Chondrocyte (in vitro differentiated cells): ENCODE results near the gene ZC3H18. TPM values are rescaled to one million over a fixed set of nuclear protein-coding genes. Genes with fewer than 3 reads are reported as not detected.

Experiments
- DNase-seq: peaks from one replicate; pipeline ENCODE4 v3.0.0; 2021; ENCODE audit warnings: mixed read lengths, low spot score
- H3K27ac Mint-ChIP-seq: one replicate; pipeline ENCODE4 v1.8.0; 2021; ENCODE audit warnings: mild to moderate bottlenecking, moderate library complexity, mixed read lengths; ENCODE audit not compliant: unreplicated experiment
- H3K27me3 Mint-ChIP-seq: 2 replicates; pipeline ENCODE4 v1.8.0; 2021; ENCODE audit warnings: low read depth, mixed read lengths
- H3K36me3 Mint-ChIP-seq: 2 replicates; pipeline ENCODE4 v1.8.0; 2021; ENCODE audit warnings: low read depth, mixed read lengths
- H3K4me1 Mint-ChIP-seq: 2 replicates; pipeline ENCODE4 v1.8.0; 2021; ENCODE audit warnings: low read depth, mild to moderate bottlenecking, mixed read lengths
- H3K4me3 Mint-ChIP-seq: one replicate; pipeline ENCODE4 v1.8.0; 2021; ENCODE audit warnings: mild to moderate bottlenecking, moderate library complexity, mixed read lengths; ENCODE audit not compliant: unreplicated experiment
- H3K9me3 Mint-ChIP-seq: 2 replicates; pipeline ENCODE4 v1.8.0; 2021; ENCODE audit warnings: low read depth, mixed read lengths
- total RNA-seq: library from RNA; stranded (reverse); gene quantifications from 3 replicates; pipeline ENCODE4 v1.2.1, GENCODE V29; 2021
- TF ChIP-seq, protein P1 (sequence below): fragments of 200-600 bp; sonication (generic); IDR thresholded peaks from 2 replicates; pipeline ENCODE4 v1.5.0; 2021; ENCODE audit warnings: antibody characterized with exemption, mild to moderate bottlenecking, moderate library complexity

The ZC3H18 gene
- total RNA-seq, 1 donor from 2014 or later, result 36.7 TPM

DNA sequence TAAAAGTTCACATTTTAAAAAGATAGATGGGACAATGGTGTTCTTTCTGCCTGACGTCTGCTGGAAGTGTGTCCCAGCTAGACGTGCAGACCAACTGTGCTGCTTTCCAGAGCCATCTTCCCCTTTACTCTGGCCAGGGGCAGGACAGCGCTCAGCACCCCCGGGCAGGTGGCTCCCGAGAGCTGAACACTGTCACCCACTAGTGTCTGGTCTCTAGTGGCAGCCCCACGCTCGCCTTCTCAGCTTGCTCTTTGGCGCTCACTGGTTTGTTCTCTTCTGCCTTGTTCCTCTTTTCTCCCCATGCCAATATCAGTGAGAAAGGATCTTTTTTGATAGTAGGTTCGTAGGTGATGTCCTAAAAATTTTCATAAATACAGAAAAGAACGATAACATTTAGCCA lies 25.7 kb downstream of the ZC3H18 start:
- Mint-ChIP-seq H3K36me3 (peaks cover 21% of the 10 kb centered on the region), H3K9me3 (no peaks in the 10 kb centered on the region)
- DNase-seq, result no peak

DNA sequence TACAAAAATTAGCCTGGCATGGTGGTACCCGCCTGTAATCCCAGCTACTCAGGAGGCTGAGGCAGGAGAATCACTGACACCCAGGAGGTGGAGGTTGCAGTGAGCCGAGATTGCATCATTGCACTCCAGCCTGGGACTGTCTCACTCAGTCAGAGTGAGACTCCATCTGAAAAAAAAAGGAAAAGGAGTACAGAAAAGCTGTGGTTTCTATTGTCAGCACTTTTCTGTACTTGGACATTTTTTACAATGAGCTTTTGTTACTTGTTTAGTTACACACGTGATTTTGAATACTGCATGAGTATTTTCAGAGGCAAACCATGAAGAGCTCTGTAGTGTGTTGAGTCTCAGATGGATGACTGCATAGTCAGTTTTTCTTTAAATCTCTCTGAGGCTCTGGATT lies 26.3 kb downstream of the ZC3H18 start:
- no peak overlapping the region for H3K27ac Mint-ChIP-seq
- H3K36me3 Mint-ChIP-seq, result peaks cover 22% of the 10 kb centered on the region
- H3K9me3 Mint-ChIP-seq, result no peaks in the 10 kb centered on the region
- no peaks in the 10 kb centered on the region for H3K4me1 Mint-ChIP-seq
- H3K4me3 Mint-ChIP-seq, result no peak overlapping the region
- no peak for DNase-seq
- no peaks in the 10 kb centered on the region for H3K27me3 Mint-ChIP-seq
- TF ChIP-seq, protein P1, sequence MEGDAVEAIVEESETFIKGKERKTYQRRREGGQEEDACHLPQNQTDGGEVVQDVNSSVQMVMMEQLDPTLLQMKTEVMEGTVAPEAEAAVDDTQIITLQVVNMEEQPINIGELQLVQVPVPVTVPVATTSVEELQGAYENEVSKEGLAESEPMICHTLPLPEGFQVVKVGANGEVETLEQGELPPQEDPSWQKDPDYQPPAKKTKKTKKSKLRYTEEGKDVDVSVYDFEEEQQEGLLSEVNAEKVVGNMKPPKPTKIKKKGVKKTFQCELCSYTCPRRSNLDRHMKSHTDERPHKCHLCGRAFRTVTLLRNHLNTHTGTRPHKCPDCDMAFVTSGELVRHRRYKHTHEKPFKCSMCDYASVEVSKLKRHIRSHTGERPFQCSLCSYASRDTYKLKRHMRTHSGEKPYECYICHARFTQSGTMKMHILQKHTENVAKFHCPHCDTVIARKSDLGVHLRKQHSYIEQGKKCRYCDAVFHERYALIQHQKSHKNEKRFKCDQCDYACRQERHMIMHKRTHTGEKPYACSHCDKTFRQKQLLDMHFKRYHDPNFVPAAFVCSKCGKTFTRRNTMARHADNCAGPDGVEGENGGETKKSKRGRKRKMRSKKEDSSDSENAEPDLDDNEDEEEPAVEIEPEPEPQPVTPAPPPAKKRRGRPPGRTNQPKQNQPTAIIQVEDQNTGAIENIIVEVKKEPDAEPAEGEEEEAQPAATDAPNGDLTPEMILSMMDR, result no peak

More for the DNA sequence above, 25.7 kb downstream of the ZC3H18 start:
- Mint-ChIP-seq H3K27me3 (no peaks in the 10 kb centered on the region), H3K4me1 (no peaks in the 10 kb centered on the region), H3K27ac (no peak overlapping the region), H3K4me3 (no peak overlapping the region)
- TF ChIP-seq, protein P1, result no peak

DNA sequence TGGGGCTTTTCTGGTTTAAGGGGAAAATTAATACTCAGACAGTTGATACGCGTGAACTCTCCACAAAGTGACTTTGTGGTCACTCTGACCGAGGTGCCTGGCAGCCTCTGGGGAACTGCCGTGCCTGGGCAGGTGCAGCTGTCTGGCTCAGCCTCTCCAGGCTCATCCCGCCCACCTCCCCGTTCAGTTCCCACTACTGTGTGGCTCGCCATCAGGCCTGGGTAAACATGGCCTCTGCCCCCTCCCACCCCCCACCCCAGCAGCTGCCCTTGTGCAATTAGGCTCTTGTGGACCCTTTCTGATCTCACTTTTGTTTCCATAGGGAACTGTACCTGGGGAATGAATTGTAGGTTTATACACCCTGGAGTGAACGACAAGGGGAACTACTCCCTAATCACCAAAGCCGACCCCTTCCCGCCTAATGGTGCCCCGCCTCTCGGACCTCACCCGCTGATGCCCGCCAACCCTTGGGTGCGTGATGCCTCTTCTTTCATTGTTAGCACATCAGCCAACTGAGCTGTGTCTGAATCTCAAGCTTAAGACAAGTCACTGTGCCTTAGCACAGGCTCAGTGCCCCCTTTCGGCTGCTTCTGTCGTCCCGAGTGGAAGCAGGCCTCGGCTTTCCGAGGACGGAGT lies 27.8 kb downstream of the ZC3H18 start:
- no peak overlapping the region for H3K27ac Mint-ChIP-seq
- H3K9me3 Mint-ChIP-seq, result no peaks in the 10 kb centered on the region
- TF ChIP-seq, protein P1, result no peak
- no peaks in the 10 kb centered on the region for H3K4me1 Mint-ChIP-seq
- no peak overlapping the region for H3K4me3 Mint-ChIP-seq
- no peak for DNase-seq
- H3K36me3 Mint-ChIP-seq, result peaks cover 22% of the 10 kb centered on the region
- no peaks in the 10 kb centered on the region for H3K27me3 Mint-ChIP-seq

DNA sequence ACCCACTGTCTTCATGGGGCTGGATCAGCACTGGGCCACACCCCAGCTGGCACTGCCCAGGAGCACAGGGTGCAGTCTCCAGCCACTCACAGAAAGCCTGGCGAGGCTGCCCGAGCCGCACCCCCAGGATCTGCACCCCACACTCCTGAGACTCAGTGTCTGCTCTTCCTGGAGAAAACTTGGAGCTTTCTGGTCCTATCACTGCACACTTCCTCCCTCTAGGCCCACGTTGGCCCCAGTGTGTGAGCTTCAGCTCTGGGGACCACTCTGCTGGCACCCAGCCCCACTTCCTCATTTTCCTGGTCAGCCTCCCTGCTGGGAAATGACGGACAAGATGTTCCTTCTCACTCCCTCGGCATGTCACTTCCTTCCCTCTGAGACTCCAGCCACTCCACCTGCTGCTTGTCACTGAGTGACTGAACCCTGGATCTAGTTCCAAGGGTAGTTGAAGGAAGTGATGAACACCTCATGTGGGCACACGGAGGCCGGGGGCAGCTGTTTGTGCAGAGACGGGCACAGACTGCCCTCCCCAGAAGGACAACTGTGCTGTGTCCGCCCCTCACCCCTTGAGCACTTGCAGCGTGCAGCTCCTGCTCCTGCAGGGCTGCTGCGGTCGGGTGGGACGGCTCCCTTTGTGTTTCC lies 29.0 kb downstream of the ZC3H18 start:
- no peak for DNase-seq
- H3K27me3 Mint-ChIP-seq, result no peaks in the 10 kb centered on the region
- H3K4me3 Mint-ChIP-seq, result no peak overlapping the region
- peaks cover 22% of the 10 kb centered on the region for H3K36me3 Mint-ChIP-seq
- no peak overlapping the region for H3K27ac Mint-ChIP-seq
- H3K9me3 Mint-ChIP-seq, result no peaks in the 10 kb centered on the region
- TF ChIP-seq, protein P1, result no peak
- H3K4me1 Mint-ChIP-seq, result no peaks in the 10 kb centered on the region

DNA sequence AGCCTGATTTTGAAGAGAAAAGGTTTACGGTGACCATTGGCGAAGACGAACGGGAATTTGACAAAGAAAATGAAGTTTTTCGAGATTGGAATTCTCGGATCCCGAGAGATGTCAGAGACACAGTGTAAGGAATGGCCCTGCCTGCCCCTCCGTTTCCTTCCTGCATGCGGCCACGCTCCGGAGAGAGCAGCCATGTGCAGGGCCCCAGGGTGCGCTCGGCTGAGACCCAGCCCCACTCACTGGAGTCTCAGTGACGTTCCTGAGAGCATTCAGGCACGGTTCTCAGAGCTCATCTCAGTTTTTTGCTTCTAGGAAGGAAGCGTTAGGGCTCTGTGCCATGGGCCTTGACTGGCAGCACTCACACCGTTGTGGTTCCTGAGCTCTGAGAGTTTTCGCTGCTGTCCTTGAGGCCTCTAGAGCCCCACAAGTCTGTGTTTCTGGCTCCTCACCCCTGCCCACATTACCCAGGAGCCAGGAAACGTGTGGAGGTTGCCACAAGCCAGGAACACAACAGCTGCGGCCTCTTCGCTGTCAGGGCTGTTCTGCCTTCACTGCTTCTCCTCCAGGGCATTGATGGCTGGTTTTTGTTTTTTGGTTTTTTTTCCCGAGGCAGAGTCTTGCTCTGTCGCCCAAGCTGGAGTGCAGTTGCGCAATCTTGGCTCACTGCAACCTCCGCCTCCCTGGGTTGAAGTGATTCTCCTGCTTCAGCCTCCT lies 29.8 kb downstream of the ZC3H18 start:
- Mint-ChIP-seq H3K27me3 (no peaks in the 10 kb centered on the region), H3K27ac (no peak overlapping the region), H3K9me3 (no peaks in the 10 kb centered on the region), H3K4me1 (no peaks in the 10 kb centered on the region), H3K4me3 (no peak overlapping the region), H3K36me3 (peaks cover 22% of the 10 kb centered on the region)
- DNase-seq, result no peak
- TF ChIP-seq, protein P1, result no peak
